Spleen (tissue), 7 donors: ENCODE measurements around the gene KLHL26.
"Not testable (repeated sequence)": the region's sequence is repeated elsewhere in the genome, so short reads cannot be mapped to it uniquely, and the experiment has no call there.

Source experiments
- CTCF ChIP-seq, 11 experiments: fragments of 200-600 bp in 7 of 11; fragments of 450-650 bp in 4 of 11; sonication (generic) in 4 of 11; IDR thresholded peaks in 8 of 11; conservative IDR thresholded peaks in 3 of 11; 1 replicate in 7 of 11; 2 replicates in 4 of 11; pipeline versions ENCODE4 v1.4.0 to v1.8.0; 2016 to 2021; ENCODE audit warnings: antibody characterized with exemption in 11 of 11, inconsistent platforms in 4 of 11, mild to moderate bottlenecking in 1 of 11
- POLR2A ChIP-seq, 3 donors: fragments of 450-650 bp; IDR thresholded peaks; one replicate each; pipeline ENCODE4 v1.5.1; 2017; ENCODE audit warnings: antibody characterized with exemption in 3 of 3, mild to moderate bottlenecking in 1 of 3
- POLR2AphosphoS5 ChIP-seq, 3 donors: sonication (generic); formaldehyde crosslinking; IDR thresholded peaks; one replicate each; pipeline ENCODE4 v1.5.1; 2017; ENCODE audit warnings: antibody characterized with exemption in 3 of 3
- donor health status: DM: no; HTN: no; CAD: no; lungs with moderate emphysema.
- donor health status: DM: no; HTN: no; CAD: no.
- donor health status: DM: no; HTN: no; CAD: no.

- TF ChIP-seq CTCF (IDR thresholded peaks at IDR 0.05 in 8 of 11, conservative IDR thresholded peaks at IDR 0.05 in 3 of 11); POLR2A (IDR thresholded peaks at IDR 0.05); POLR2AphosphoS5 (IDR thresholded peaks at IDR 0.05): not testable (repeated sequence)
These were observed 36.0 kb upstream of the KLHL26 start for GRCh38 chr19:18600692-18601397.
